Measurements from ENCODE around the gene ZNF141.
"Not testable (repeated sequence)": the region's sequence is repeated elsewhere in the genome, so short reads cannot be mapped to it uniquely, and the experiment has no call there.

ZNF141 gene

GRCh38 chr4:384311-385010 is 46.8 kb downstream of the ZNF141 start:
- no peak for DNase-seq (ENCODE audit: low read depth in 3 of 3, low spot score in 1 of 3)

- no peak for DNase-seq (ENCODE audit: low read depth in 3 of 3, low spot score in 1 of 3)
Observed at GRCh38 chr4:385934-386707, 48.5 kb downstream of the ZNF141 start.

GRCh38 chr4:386708-387105 is 49.1 kb downstream of the ZNF141 start:
- no peak for DNase-seq (ENCODE audit: low read depth in 3 of 3, low spot score in 1 of 3)

- no peak for DNase-seq (ENCODE audit: low read depth in 3 of 3, low spot score in 1 of 3)
Observed at GRCh38 chr4:404006-404405, 66.4 kb downstream of the ZNF141 start.

GRCh38 chr4:408321-408720 is 70.7 kb downstream of the ZNF141 start:
- DNase-seq (ENCODE audit: low read depth in 3 of 3, low spot score in 1 of 3), result not testable (repeated sequence)

GRCh38 chr4:422587-422986 is 85.0 kb downstream of the ZNF141 start:
- DNase-seq (ENCODE audit: low read depth in 3 of 3, low spot score in 1 of 3), result no peak
